Measurements from ENCODE around the gene PPP1R14B.

Gene PPP1R14B

GRCh38 chr11:64263021-64263946 lies 16.5 kb upstream of the PPP1R14B start:
- Histone ChIP-seq H3K4me1 (ENCODE audit: control insufficient read depth, low read depth, low read length) (peaks cover 2% of the 10 kb centered on the region), H3K9ac (ENCODE audit: low read length) (no peak overlapping the region), H3K36me3 (ENCODE audit: control insufficient read depth, low read depth, low read length) (peaks cover 54% of the 10 kb centered on the region), H3K4me3 (ENCODE audit: low read length) (no peak overlapping the region), H3K27me3 (ENCODE audit: control insufficient read depth, insufficient read depth, low read length) (no peaks in the 10 kb centered on the region), H3K9me3 (ENCODE audit: control insufficient read depth, low read depth, low read length) (no peaks in the 10 kb centered on the region), H3K27ac (ENCODE audit: low read length) (no peak overlapping the region)

GRCh38 chr11:64262271-64263002 lies 15.7 kb upstream of the PPP1R14B start:
- Histone ChIP-seq H3K27ac (ENCODE audit: low read length) (no peak overlapping the region), H3K9ac (ENCODE audit: low read length) (no peak overlapping the region), H3K4me3 (ENCODE audit: low read length) (no peak overlapping the region), H3K4me1 (ENCODE audit: control insufficient read depth, low read depth, low read length) (peaks cover 2% of the 10 kb centered on the region), H3K9me3 (ENCODE audit: control insufficient read depth, low read depth, low read length) (no peaks in the 10 kb centered on the region), H3K27me3 (ENCODE audit: control insufficient read depth, insufficient read depth, low read length) (no peaks in the 10 kb centered on the region), H3K36me3 (ENCODE audit: control insufficient read depth, low read depth, low read length) (peaks cover 58% of the 10 kb centered on the region)

GRCh38 chr11:64261556-64262080 lies 14.9 kb upstream of the PPP1R14B start:
- H3K4me1 ChIP-seq (ENCODE audit: control insufficient read depth, low read depth, low read length) = peaks cover 2% of the 10 kb centered on the region
- H3K9ac ChIP-seq (ENCODE audit: low read length) = no peak overlapping the region
- no peaks in the 10 kb centered on the region for H3K9me3 ChIP-seq (ENCODE audit: control insufficient read depth, low read depth, low read length)
- H3K36me3 ChIP-seq (ENCODE audit: control insufficient read depth, low read depth, low read length) = peaks cover 58% of the 10 kb centered on the region
- no peak overlapping the region for H3K27ac ChIP-seq (ENCODE audit: low read length)
- H3K4me3 ChIP-seq (ENCODE audit: low read length) = no peak overlapping the region
- H3K27me3 ChIP-seq (ENCODE audit: control insufficient read depth, insufficient read depth, low read length) = no peaks in the 10 kb centered on the region

- Histone ChIP-seq H3K9me3 (ENCODE audit: control insufficient read depth, low read depth, low read length) (no peaks in the 10 kb centered on the region), H3K4me1 (ENCODE audit: control insufficient read depth, low read depth, low read length) (peaks cover 2% of the 10 kb centered on the region), H3K36me3 (ENCODE audit: control insufficient read depth, low read depth, low read length) (peaks cover 60% of the 10 kb centered on the region), H3K27ac (ENCODE audit: low read length) (no peak overlapping the region), H3K4me3 (ENCODE audit: low read length) (no peak overlapping the region), H3K27me3 (ENCODE audit: control insufficient read depth, insufficient read depth, low read length) (no peaks in the 10 kb centered on the region), H3K9ac (ENCODE audit: low read length) (no peak overlapping the region)
Measured at GRCh38 chr11:64260147-64260708, 13.5 kb upstream of the PPP1R14B start.

GRCh38 chr11:64259533-64260067 lies 12.9 kb upstream of the PPP1R14B start:
- H3K4me1 ChIP-seq (ENCODE audit: control insufficient read depth, low read depth, low read length) = peaks cover 2% of the 10 kb centered on the region
- no peak overlapping the region for H3K9ac ChIP-seq (ENCODE audit: low read length)
- H3K4me3 ChIP-seq (ENCODE audit: low read length) = no peak overlapping the region
- H3K36me3 ChIP-seq (ENCODE audit: control insufficient read depth, low read depth, low read length) = peaks cover 64% of the 10 kb centered on the region
- H3K27ac ChIP-seq (ENCODE audit: low read length) = no peak overlapping the region
- H3K9me3 ChIP-seq (ENCODE audit: control insufficient read depth, low read depth, low read length) = no peaks in the 10 kb centered on the region
- no peaks in the 10 kb centered on the region for H3K27me3 ChIP-seq (ENCODE audit: control insufficient read depth, insufficient read depth, low read length)

GRCh38 chr11:64258946-64259532 lies 12.3 kb upstream of the PPP1R14B start:
- Histone ChIP-seq H3K4me1 (ENCODE audit: control insufficient read depth, low read depth, low read length) (peaks cover 2% of the 10 kb centered on the region), H3K27ac (ENCODE audit: low read length) (no peak overlapping the region), H3K9me3 (ENCODE audit: control insufficient read depth, low read depth, low read length) (no peaks in the 10 kb centered on the region), H3K27me3 (ENCODE audit: control insufficient read depth, insufficient read depth, low read length) (no peaks in the 10 kb centered on the region), H3K4me3 (ENCODE audit: low read length) (no peak overlapping the region), H3K9ac (ENCODE audit: low read length) (no peak overlapping the region), H3K36me3 (ENCODE audit: control insufficient read depth, low read depth, low read length) (peaks cover 64% of the 10 kb centered on the region)

- Histone ChIP-seq H3K36me3 (ENCODE audit: control insufficient read depth, low read depth, low read length) (peaks cover 64% of the 10 kb centered on the region), H3K27ac (ENCODE audit: low read length) (no peak overlapping the region), H3K9ac (ENCODE audit: low read length) (no peak overlapping the region), H3K4me1 (ENCODE audit: control insufficient read depth, low read depth, low read length) (peaks cover 2% of the 10 kb centered on the region), H3K9me3 (ENCODE audit: control insufficient read depth, low read depth, low read length) (no peaks in the 10 kb centered on the region), H3K4me3 (ENCODE audit: low read length) (no peak overlapping the region), H3K27me3 (ENCODE audit: control insufficient read depth, insufficient read depth, low read length) (no peaks in the 10 kb centered on the region)
Measured at GRCh38 chr11:64258356-64258755, 11.6 kb upstream of the PPP1R14B start.

- Histone ChIP-seq H3K4me1 (ENCODE audit: control insufficient read depth, low read depth, low read length) (peaks cover 4% of the 10 kb centered on the region), H3K27me3 (ENCODE audit: control insufficient read depth, insufficient read depth, low read length) (no peaks in the 10 kb centered on the region), H3K27ac (ENCODE audit: low read length) (no peak overlapping the region), H3K9me3 (ENCODE audit: control insufficient read depth, low read depth, low read length) (no peaks in the 10 kb centered on the region), H3K4me3 (ENCODE audit: low read length) (no peak overlapping the region), H3K36me3 (ENCODE audit: control insufficient read depth, low read depth, low read length) (peaks cover 46% of the 10 kb centered on the region), H3K9ac (ENCODE audit: low read length) (no peak overlapping the region)
Measured at GRCh38 chr11:64256300-64256699, 9.6 kb upstream of the PPP1R14B start.

- peaks cover 7% of the 10 kb centered on the region for H3K4me1 ChIP-seq (ENCODE audit: control insufficient read depth, low read depth, low read length)
- H3K36me3 ChIP-seq (ENCODE audit: control insufficient read depth, low read depth, low read length) = peaks cover 42% of the 10 kb centered on the region
- no peaks in the 10 kb centered on the region for H3K9me3 ChIP-seq (ENCODE audit: control insufficient read depth, low read depth, low read length)
- no peak overlapping the region for H3K27ac ChIP-seq (ENCODE audit: low read length)
- no peak overlapping the region for H3K9ac ChIP-seq (ENCODE audit: low read length)
- H3K4me3 ChIP-seq (ENCODE audit: low read length) = no peak overlapping the region
- H3K27me3 ChIP-seq (ENCODE audit: control insufficient read depth, insufficient read depth, low read length) = no peaks in the 10 kb centered on the region
Measured at GRCh38 chr11:64255135-64256128, 8.7 kb upstream of the PPP1R14B start.

- Histone ChIP-seq H3K4me1 (ENCODE audit: control insufficient read depth, low read depth, low read length) (peaks cover 17% of the 10 kb centered on the region), H3K4me3 (ENCODE audit: low read length) (no peak overlapping the region), H3K27ac (ENCODE audit: low read length) (no peak overlapping the region), H3K9ac (ENCODE audit: low read length) (no peak overlapping the region), H3K36me3 (ENCODE audit: control insufficient read depth, low read depth, low read length) (peaks cover 32% of the 10 kb centered on the region), H3K9me3 (ENCODE audit: control insufficient read depth, low read depth, low read length) (no peaks in the 10 kb centered on the region), H3K27me3 (ENCODE audit: control insufficient read depth, insufficient read depth, low read length) (no peaks in the 10 kb centered on the region)
Measured at GRCh38 chr11:64254326-64254725, 7.6 kb upstream of the PPP1R14B start.

Measured in iPS-18a (cell line).